ENCODE results near the gene FICD. TPM values are rescaled to one million over a fixed set of nuclear protein-coding genes. Genes with fewer than 3 reads are reported as not detected.
A peak's percentile ranks its signal among the peaks of the same experiment; 100 is the strongest.

Gene FICD
- total RNA-seq: 3.3 TPM
- polyA plus RNA-seq: 3.6 TPM

- Histone ChIP-seq H3K27ac (ENCODE audit: low read depth) (peak within 1 kb of the TSS; percentile 24), H3K4me3 (ENCODE audit: low read depth, low read length) (peak within 1 kb of the TSS; percentile 76), H3K4me1 (ENCODE audit: insufficient read depth) (no peaks in the 10 kb centered on the region), H3K36me3 (ENCODE audit: insufficient read depth) (no peaks in the 10 kb centered on the region)
- WGBS: under 1% methylated on average over 67 of the region's 67 CpGs
- peak; percentile 97 for DNase-seq (ENCODE audit: extremely low spot score)
Measured at GRCh38 chr12:108514973-108515814, at the start of gene FICD. Gene FICD, plus strand, starts transcription at chr12:108515277. Its CDS starts 1,696 bp downstream, at chr12:108516973.

- Histone ChIP-seq H3K27ac (ENCODE audit: low read depth) (no peak overlapping the region), H3K4me1 (ENCODE audit: insufficient read depth) (no peaks in the 10 kb centered on the region), H3K36me3 (ENCODE audit: insufficient read depth) (no peaks in the 10 kb centered on the region), H3K4me3 (ENCODE audit: low read depth, low read length) (no peak overlapping the region)
- 59% methylated on average over 3 of the region's 3 CpGs for WGBS
- no peak for DNase-seq (ENCODE audit: extremely low spot score)
Measured at GRCh38 chr12:108465417-108465816, 49.7 kb upstream of the FICD start.

- Histone ChIP-seq H3K36me3 (ENCODE audit: insufficient read depth) (no peaks in the 10 kb centered on the region), H3K4me1 (ENCODE audit: insufficient read depth) (no peaks in the 10 kb centered on the region), H3K27ac (ENCODE audit: low read depth) (no peak overlapping the region), H3K4me3 (ENCODE audit: low read depth, low read length) (no peak overlapping the region)
- WGBS: 67% methylated on average over 4 of the region's 6 CpGs
- DNase-seq (ENCODE audit: extremely low spot score): peak; percentile 35
Measured at GRCh38 chr12:108468196-108468968, 46.7 kb upstream of the FICD start.

- 72% methylated on average over 5 of the region's 5 CpGs for whole genome bisulfite sequencing
- H3K36me3 ChIP-seq (ENCODE audit: insufficient read depth): no peaks in the 10 kb centered on the region
- H3K4me3 ChIP-seq (ENCODE audit: low read depth, low read length): no peak overlapping the region
- H3K4me1 ChIP-seq (ENCODE audit: insufficient read depth): no peaks in the 10 kb centered on the region
- no peak overlapping the region for H3K27ac ChIP-seq (ENCODE audit: low read depth)
- DNase-seq (ENCODE audit: extremely low spot score): no peak
Measured at GRCh38 chr12:108473400-108474055, 41.5 kb upstream of the FICD start.

- no peak for DNase-seq (ENCODE audit: extremely low spot score)
- H3K4me3 ChIP-seq (ENCODE audit: low read depth, low read length): no peak overlapping the region
- H3K27ac ChIP-seq (ENCODE audit: low read depth): no peak overlapping the region
- 69% methylated on average over 2 of the region's 2 CpGs for WGBS
- no peaks in the 10 kb centered on the region for H3K36me3 ChIP-seq (ENCODE audit: insufficient read depth)
- H3K4me1 ChIP-seq (ENCODE audit: insufficient read depth): no peaks in the 10 kb centered on the region
Measured at GRCh38 chr12:108475396-108475795, 39.7 kb upstream of the FICD start.

- WGBS: 68% methylated on average over 11 of the region's 11 CpGs
- Histone ChIP-seq H3K27ac (ENCODE audit: low read depth) (no peak overlapping the region), H3K4me3 (ENCODE audit: low read depth, low read length) (no peak overlapping the region), H3K4me1 (ENCODE audit: insufficient read depth) (no peaks in the 10 kb centered on the region), H3K36me3 (ENCODE audit: insufficient read depth) (no peaks in the 10 kb centered on the region)
- no peak for DNase-seq (ENCODE audit: extremely low spot score)
Measured at GRCh38 chr12:108477055-108477880, 37.8 kb upstream of the FICD start.

- Histone ChIP-seq H3K4me3 (ENCODE audit: low read depth, low read length) (no peak overlapping the region), H3K36me3 (ENCODE audit: insufficient read depth) (no peaks in the 10 kb centered on the region), H3K4me1 (ENCODE audit: insufficient read depth) (no peaks in the 10 kb centered on the region), H3K27ac (ENCODE audit: low read depth) (no peak overlapping the region)
- no peak for DNase-seq (ENCODE audit: extremely low spot score)
- WGBS: 64% methylated on average over 6 of the region's 6 CpGs
Measured at GRCh38 chr12:108477881-108478259, 37.2 kb upstream of the FICD start.

- DNase-seq (ENCODE audit: extremely low spot score): no peak
- Histone ChIP-seq H3K27ac (ENCODE audit: low read depth) (no peak overlapping the region), H3K4me1 (ENCODE audit: insufficient read depth) (no peaks in the 10 kb centered on the region), H3K4me3 (ENCODE audit: low read depth, low read length) (no peak overlapping the region), H3K36me3 (ENCODE audit: insufficient read depth) (no peaks in the 10 kb centered on the region)
- WGBS: 21% methylated on average over 8 of the region's 8 CpGs
Measured at GRCh38 chr12:108478611-108479206, 36.4 kb upstream of the FICD start.

- WGBS: 56% methylated on average over 6 of the region's 6 CpGs
- no peak for DNase-seq (ENCODE audit: extremely low spot score)
- Histone ChIP-seq H3K36me3 (ENCODE audit: insufficient read depth) (no peaks in the 10 kb centered on the region), H3K4me3 (ENCODE audit: low read depth, low read length) (no peak overlapping the region), H3K4me1 (ENCODE audit: insufficient read depth) (no peaks in the 10 kb centered on the region), H3K27ac (ENCODE audit: low read depth) (no peak overlapping the region)
Measured at GRCh38 chr12:108479364-108480070, 35.6 kb upstream of the FICD start.

- 51% methylated on average over 11 of the region's 11 CpGs for WGBS
- Histone ChIP-seq H3K4me1 (ENCODE audit: insufficient read depth) (no peaks in the 10 kb centered on the region), H3K4me3 (ENCODE audit: low read depth, low read length) (no peak overlapping the region), H3K36me3 (ENCODE audit: insufficient read depth) (no peaks in the 10 kb centered on the region), H3K27ac (ENCODE audit: low read depth) (no peak overlapping the region)
- no peak for DNase-seq (ENCODE audit: extremely low spot score)
Measured at GRCh38 chr12:108482717-108483212, 32.3 kb upstream of the FICD start.

- DNase-seq (ENCODE audit: extremely low spot score): no peak
- H3K4me3 ChIP-seq (ENCODE audit: low read depth, low read length): no peak overlapping the region
- no peaks in the 10 kb centered on the region for H3K36me3 ChIP-seq (ENCODE audit: insufficient read depth)
- WGBS: 56% methylated on average over 6 of the region's 6 CpGs
- H3K27ac ChIP-seq (ENCODE audit: low read depth): no peak overlapping the region
- H3K4me1 ChIP-seq (ENCODE audit: insufficient read depth): no peaks in the 10 kb centered on the region
Measured at GRCh38 chr12:108483213-108484059, 31.6 kb upstream of the FICD start.
